Hematopoietic multipotent progenitor cell treated with erythropoietin and hydrocortisone succinate and interleukin-3 and kit ligand, for 17 days (in vitro differentiated cells): Measurements from ENCODE around the gene MTCH1.
A peak's percentile ranks its signal among the peaks of the same experiment; 100 is the strongest.

Experiments
- DNase-seq: peaks from one replicate; pipeline ENCODE4 v3.0.0-alpha.2; 2015; ENCODE audit warnings: low spot score

MTCH1 gene

DNA sequence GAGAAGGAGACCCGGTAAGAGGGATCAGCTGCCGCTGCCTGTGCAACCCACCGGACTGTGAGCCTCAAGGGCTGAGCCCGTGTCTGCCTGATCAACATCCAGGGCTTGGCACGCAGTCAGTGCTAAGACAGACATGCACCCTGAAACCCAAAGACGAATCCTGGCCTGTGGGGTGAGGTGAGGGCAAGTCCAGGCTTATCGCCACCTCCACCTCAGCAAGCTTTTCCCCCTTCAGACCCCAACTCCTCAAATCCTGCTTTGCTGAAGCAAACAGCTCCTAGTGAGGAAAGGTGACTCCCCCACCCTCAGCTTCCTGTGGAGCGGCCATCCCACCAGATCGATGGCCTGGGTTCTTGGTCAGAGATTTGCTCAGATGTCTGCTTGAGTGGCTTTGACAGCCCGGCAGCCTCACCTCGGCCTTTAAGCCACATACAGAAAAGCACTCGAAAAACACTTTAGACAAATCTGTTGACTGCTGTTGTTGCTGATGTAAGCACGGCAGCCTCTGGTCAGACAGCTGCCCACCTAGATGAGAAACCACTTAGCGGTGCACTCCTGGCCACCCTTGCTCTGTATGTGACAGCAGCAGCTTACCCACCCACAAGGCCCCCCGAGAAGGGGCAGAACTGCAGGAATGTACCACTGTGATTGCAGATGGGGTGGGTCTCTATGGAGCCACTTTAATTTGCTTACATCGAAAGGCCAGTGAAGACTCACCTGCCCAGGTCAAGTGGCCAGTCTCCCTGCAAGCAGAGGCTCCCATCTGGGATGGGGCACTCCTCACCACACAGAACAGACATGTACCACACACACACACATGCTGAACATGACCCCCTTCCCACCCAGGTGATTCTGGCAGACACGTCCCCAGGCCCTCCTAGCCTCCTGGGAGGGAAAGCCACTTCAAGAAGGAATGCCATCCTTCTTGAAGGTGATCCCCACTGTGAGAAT is 14.8 kb downstream of the MTCH1 start:
- no peak for DNase-seq

DNA sequence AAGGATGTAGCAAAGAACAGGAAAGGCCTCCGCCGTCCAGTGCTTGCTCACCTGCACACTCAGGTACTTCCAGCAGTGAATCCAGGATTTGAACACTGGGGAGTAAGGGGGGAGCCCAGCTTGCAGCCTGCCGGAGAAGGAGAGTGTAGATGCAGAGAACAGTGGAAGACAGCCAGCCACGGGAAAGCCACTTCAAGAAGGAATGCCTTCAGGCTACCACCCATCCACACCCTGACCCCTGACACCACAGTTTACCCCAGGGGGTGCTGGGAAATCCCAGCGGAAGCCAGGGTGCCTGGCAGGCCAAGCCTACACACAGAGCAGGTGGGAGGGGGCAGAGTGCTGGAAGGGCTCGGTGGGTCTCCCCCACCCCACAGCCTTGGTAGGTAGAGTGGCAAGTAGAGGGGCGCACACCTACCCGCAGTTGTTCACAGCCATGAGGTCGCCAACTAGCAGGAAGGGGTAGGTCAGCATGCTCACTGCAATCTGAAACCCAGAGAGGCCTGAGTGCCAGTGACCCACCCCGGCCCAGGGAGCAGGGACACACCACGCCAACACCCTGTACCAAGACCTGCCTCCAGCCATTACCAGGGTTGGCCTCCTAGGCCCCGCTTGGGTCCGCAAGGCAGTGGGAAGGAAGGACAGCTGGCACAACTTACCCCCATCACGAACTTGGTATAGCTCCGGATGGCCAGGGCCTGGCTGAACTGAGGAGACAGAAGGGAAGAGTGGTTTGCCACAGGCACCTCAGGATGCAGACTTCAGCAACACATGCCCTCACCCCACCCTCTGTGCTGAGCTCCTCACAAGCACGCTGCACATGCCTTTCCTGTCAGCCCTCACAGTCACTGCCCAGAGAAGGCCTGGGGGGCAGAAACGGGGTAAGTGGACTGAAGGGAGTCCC is 15.8 kb downstream of the MTCH1 start:
- DNase-seq, result no peak

DNA sequence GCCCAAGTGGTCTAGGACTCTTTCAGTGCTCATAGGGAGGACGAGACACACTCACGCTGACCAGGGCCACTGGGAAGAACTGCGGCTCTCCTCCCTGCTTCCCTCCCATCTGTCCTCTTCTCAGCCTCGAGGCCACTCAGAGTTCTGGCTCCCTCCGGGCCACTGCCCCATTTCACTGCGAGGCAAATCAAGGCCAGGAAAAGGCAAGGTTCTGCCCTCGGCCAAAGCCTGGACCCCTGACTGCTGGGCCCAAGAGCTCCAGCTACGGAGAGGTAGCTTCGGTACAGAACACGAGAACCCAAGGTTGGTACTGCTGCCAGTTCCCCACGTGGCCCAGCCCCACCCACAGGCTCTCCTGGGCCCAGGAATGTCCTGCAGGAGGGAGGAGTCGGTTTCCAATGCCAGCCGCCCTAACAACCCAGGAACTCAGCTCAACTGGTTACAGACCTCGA is 16.7 kb downstream of the MTCH1 start:
- DNase-seq, result no peak

DNA sequence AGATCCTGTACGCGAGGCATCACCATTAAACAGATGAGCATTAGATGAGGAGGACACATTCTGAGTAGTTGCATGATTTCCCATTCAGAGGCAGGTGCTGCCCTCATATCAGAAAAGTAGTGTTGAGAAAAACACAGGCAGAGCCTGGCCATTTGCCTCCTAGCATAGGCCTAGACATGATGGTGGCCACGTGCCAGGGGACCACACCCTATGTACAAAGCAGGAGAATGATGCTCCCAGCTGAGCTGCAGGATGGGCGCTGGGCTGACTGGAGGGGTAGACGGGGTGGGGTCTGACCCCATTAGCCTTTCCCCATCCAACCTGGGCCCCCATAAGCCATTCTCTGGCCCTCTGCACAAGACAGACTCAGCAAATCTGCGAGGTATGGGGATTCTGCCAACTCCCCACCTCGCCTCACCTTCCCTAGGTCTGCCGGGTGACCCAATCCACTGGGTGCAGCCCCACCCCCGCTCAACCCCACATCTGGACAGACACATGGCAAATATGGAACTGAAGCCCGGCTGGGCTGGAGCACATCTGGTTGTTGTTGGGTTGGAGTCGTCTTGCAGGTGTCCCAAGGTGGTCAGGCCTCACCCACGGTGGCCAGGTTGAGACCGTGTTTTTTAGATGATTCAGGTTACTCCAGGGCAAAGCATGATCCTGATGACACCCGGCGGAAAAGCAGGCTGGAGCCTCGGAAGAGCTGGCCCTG is 17.6 kb downstream of the MTCH1 start:
- DNase-seq, result peak; percentile 82

DNA sequence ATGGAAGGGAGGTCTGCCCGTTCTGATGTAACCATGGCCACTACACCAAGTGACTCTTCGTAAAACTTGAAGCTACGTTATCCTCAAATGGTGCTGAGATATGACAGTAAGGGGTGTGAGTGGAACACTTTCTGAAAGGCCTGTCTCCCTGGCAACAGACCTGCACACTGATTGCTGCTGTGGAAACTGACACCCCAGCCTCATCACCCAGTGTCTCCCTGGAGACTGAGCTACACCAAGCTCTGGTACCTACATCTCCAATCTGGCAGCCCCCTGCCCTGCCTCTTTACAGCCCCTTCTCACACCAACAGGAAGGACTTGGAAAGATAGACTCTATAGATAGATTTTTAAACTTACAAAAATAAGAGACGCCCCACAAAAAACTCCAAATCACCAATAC is 18.2 kb downstream of the MTCH1 start:
- DNase-seq, result no peak

DNA sequence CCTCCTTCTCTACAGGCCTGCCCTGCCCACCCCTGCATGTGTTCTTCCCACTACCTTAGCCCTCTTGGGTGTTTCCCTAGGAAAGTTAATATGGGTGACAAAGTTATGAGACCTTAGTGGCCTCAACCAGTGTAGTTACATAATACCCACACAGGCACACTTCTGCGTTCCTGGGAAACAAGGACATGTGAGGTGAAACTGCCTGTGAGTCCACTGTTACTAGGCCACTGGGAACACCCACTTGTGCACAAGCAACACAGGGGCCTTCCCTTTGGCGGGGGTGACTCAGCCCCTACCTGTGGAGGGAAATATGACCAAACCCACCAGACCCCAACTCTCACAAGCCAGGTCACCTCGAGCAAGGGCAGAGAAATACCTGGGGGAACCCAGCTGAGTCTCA is 18.7 kb downstream of the MTCH1 start:
- no peak for DNase-seq

DNA sequence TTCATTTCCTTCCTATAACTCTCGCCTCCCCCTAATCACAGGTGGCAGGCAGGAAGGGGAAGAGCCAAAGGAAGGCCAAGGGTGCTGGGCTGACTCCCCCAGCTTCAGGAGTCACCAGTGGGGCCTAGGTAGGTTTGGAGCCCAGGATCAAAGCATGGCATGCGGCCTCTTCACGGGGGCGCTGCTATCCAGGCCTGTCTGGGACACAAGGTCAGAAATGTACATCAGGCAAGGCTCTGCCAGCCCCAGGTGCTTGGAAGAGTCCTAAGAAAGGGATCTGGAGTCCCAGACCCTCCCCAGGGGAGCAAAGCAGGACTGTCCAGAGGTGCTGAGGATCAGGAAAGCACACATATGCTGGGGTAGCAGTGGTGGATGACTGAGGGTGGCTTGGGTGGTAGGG is 21.1 kb downstream of the MTCH1 start:
- DNase-seq, result no peak

DNA sequence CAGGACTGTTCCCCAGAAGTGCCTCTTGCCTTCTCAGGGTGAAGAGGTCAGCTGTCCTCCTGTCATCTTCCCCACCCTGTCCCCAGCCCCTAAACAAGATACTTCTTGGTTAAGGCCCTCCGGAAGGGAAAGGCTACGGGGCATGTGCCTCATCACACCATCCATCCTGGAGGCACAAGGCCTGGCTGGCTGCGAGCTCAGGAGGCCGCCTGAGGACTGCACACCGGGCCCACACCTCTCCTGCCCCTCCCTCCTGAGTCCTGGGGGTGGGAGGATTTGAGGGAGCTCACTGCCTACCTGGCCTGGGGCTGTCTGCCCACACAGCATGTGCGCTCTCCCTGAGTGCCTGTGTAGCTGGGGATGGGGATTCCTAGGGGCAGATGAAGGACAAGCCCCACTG is 21.6 kb downstream of the MTCH1 start:
- DNase-seq, result no peak

DNA sequence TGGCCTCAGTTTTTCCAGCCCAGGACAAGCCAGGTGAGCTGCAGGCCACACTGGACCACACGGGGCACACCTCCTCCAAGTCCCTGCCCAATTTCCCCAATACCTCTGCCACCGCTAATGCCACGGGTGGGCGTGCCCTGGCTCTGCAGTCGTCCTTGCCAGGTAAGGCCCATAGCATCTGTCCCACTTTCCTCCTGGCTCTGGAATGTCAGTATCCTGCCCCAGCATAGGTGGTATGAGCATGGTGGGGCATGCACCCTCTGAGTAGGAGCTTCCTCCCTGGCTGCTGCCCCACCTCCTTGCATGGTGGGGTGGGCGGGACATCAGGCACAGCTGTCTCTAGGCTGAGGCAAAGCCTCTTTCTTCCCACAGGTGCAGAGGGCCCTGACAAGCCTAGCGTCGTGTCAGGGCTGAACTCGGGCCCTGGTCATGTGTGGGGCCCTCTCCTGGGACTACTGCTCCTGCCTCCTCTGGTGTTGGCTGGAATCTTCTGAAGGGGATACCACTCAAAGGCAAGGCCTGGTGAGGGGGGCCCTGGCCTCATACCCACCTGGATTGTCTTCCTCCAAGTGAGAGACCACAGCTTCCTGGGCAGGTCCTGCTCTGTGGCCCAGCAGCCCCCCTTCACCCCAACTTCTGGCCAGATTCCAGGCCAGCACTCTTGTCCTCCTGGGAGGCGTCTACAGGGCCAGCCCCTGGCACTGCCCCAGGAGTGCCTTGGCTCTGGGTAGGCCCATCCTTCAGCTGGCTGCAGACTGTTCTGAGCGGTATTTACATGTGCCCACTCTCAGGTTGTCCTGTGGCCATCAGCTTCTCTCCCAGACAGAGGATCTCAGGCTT is 22.3 kb downstream of the MTCH1 start:
- peak; percentile 82 for DNase-seq

DNA sequence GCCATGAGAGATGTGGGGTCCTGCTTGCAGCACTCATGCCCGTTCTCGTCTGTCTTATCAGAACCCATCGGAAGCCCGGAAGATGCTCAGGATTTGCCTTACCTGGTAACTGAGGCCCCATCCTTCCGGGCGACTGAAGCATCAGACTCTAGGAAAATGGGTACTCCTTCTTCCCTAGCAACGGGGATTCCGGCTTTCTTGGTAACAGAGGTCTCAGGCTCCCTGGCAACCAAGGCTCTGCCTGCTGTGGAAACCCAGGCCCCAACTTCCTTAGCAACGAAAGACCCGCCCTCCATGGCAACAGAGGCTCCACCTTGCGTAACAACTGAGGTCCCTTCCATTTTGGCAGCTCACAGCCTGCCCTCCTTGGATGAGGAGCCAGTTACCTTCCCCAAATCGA is 23.1 kb downstream of the MTCH1 start:
- DNase-seq, result peak; percentile 60

DNA sequence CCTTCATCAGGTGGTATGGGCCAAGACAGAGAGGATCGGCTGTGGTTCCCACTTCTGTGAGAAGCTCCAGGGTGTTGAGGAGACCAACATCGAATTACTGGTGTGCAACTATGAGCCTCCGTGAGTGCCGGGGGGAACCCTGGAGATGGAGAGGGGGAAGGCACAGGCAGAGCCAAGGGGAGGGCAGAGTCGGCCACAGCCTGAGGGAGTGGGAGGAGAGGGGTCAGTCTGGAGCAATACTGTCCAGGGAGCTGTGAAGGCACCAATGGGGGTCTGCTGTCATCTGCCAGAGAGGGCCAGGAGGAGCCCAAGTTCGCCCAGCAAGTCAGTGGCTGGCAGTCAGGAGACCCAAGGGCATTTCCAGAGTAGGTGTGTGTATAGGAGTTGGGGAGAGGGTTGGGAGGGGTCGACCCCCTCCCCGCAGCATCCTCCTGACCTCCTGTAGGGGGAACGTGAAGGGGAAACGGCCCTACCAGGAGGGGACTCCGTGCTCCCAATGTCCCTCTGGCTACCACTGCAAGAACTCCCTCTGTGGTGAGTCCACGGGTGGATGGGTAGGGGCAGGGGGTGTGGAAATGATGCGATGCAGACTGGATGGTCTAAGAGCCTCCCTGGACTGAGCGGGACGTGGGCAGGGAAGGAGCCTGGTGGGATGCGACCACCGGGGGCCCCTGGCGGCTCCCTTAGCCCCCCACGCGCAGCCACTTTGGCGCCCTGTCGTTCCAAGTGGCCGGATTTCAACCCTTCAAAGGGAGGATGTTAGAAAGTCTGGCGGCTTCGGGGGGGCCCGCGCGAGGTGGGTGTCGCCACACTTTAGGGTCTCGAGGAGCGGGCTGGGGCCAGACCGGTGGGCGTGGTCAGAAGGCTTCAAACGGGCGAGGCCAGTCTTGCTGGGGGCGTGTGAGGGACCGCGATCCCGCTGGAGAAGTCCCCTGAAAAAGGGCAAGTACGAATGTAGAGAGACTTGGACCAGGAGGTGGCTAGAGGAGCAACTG is 24.3 kb downstream of the MTCH1 start:
- DNase-seq, result no peak

DNA sequence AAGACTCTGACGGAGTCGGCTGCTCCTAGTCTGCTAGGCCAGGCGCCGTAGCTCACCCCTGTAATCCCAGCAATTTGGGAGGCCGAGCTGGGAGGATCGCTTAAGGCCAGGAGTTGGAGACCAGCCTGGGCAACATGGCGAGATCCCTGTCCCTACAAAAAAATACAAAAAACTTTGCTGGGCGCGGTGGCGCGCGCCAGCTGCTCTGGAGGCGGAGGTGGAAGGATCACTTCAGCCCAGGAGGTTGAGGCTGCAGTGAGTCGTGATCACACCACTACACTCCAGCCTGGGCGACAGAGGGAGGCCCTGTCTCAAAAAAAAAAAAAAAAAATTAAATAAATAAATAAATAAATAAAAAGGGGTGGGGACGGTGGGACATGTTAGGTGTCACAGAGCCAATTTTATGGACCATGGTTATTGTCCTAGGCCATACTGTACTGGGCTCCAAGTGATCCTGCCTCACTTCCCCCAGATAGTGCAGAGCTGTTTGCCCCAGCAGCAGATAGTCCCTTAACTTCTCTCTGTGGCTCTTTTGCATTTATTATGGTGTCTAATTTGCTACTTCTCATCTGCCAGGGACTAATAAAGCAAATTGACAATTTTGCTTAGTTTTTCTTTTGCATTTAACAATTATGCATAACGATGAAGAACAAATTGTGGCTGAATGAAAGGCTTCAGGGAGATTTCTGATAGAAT is 26.3 kb downstream of the MTCH1 start:
- peak; percentile 38 for DNase-seq

DNA sequence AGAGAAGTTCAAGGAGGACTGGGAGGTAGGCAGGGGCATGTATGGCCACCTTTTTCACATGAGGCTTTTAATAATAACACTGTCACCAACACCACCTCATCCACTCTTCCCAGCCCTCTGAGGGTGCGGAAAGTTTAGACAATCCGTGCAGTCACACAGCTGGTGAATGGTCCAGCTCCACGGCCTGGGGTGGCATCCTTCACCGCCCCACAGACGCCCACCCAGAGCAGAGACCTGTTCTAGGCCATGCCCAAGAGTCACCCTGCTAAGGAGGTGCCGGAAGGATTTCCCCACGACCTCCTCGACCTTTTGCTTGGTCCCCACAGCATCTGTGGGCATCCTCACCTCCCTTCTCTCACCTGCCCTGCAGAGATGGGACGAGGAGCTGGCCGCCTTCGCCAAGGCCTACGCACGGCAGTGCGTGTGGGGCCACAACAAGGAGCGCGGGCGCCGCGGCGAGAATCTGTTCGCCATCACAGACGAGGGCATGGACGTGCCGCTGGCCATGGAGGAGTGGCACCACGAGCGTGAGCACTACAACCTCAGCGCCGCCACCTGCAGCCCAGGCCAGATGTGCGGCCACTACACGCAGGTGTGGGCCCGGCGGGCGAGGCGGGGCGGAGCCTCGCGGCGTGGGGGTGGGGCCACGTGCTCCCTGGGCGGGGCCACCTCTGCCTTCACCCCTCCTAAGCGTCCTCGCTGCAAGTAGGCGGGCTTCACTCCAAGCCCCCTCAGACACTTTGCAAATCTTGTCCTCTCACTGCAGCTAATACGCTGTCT is 27.0 kb downstream of the MTCH1 start:
- no peak for DNase-seq

DNA sequence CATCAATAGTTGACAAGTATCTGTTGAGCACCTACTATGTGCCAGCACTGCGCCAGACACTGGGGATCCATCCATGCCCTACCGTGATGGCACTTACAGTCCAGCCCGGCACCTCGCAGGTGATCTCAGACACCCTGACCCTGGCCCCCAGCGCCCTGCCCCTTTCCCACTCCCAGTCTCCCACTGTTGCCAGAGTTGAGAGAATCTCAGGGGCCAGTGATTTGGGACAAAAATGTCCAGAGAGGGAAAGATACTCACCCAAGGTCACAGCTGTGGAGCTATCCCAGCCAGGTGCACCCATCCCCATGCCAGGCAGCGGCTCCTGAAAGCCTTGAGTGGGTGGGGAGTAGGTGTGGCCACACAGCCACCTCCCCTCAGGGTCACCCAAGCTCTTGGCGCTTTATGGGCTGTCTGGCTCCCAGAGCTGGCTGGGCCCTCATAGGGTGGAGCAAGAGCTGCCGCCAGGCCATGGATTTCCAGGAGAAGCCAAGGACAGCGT is 28.2 kb downstream of the MTCH1 start:
- no peak for DNase-seq

DNA sequence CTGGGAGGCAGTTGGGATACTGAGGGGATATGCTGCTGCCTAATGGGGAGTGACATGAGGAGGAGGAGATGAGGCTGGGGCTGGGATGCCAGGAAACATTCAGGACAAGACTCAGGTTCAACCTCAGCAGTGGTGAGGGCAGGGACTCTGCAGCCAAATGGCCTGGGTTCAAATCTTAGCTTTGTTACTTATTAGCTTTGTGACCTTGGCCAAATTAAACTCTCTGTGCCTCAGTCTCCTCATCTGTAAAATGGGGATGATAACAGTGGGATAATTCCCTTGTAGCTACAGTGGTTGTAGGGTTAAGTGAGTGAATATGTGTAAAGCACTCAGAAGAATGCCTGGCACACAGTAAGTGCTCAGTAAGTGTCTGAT is 29.6 kb downstream of the MTCH1 start:
- DNase-seq, result no peak

DNA sequence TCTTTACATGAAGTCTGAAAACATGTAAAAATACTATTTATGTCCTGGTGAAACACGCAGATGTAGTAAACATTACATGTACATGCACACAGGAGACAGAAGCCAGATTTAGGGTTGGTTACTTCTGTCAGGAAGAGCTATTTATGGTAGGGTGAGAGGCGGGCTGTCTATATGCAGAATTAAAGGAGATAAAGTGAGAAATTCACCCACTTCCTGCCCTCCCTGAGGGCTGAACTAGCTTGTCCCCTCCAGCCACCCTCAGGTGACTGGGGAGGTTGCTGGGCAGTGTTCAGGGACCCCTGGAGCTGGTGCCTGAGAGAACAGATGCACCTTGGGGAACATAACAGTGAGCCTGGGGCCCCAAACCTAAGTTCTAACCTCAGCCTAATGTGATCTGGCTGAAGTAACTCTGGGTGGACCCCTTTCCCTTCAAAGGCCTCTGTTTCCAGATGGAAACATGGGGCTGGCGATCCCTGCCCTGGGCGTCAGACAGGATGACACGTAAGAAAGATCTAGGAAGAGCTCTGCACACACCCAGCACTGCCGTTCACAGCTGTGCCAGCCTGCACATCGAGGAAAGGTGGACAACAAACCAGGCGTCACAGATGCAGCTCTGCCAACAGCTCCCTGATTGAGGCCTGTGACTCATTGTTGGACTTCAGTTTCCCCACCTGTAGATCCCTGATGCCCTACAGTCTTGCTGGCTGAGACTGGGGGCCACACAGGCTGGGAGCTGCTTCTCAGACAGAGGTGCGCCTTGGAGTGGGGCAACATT is 30.1 kb downstream of the MTCH1 start:
- no peak for DNase-seq

DNA sequence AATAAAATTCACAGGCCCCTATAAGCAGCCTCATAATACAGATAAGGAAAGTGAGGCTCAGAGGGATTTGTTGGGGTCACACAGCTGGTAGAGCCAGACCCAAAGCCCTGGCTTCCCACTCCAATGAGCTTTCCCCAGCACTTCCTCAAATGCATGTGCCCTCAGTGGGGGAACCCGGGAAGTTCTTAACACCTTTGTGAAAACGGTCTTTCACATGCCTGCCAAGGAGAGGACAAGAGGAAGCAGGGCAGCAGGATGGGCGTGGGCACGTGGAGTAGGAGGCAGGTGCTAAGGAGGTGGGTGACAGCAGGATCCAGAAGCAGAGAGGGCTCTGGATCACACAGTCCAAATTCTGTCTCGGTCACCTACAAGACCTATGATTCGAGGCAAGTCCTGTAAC is 30.9 kb downstream of the MTCH1 start:
- DNase-seq, result no peak
